ENCODE data around the gene USF3.

The USF3 gene

GRCh38 chr3:113663761-113664160 is 32.7 kb downstream of the USF3 start:
- H3K27ac ChIP-seq (ENCODE audit: low read depth, low read length, poor library complexity, severe bottlenecking) = no peak overlapping the region
- TF ChIP-seq, protein P1, sequence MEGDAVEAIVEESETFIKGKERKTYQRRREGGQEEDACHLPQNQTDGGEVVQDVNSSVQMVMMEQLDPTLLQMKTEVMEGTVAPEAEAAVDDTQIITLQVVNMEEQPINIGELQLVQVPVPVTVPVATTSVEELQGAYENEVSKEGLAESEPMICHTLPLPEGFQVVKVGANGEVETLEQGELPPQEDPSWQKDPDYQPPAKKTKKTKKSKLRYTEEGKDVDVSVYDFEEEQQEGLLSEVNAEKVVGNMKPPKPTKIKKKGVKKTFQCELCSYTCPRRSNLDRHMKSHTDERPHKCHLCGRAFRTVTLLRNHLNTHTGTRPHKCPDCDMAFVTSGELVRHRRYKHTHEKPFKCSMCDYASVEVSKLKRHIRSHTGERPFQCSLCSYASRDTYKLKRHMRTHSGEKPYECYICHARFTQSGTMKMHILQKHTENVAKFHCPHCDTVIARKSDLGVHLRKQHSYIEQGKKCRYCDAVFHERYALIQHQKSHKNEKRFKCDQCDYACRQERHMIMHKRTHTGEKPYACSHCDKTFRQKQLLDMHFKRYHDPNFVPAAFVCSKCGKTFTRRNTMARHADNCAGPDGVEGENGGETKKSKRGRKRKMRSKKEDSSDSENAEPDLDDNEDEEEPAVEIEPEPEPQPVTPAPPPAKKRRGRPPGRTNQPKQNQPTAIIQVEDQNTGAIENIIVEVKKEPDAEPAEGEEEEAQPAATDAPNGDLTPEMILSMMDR (IDR thresholded peaks at IDR 0.05; ENCODE audit: low read length) = no peak
- TF ChIP-seq EZH2 (IDR thresholded peaks at IDR 0.05; ENCODE audit: borderline replicate concordance, low read length) = no peak
- no peaks in the 10 kb centered on the region for H4K20me1 ChIP-seq (ENCODE audit: insufficient read depth, low read length)
- H2AFZ ChIP-seq (ENCODE audit: low read length) = no peak overlapping the region
- H3K27me3 ChIP-seq (ENCODE audit: insufficient read depth, low read length) = no peaks in the 10 kb centered on the region
- no peak overlapping the region for H3K9ac ChIP-seq (ENCODE audit: low read length)
- no peaks in the 10 kb centered on the region for H3F3A ChIP-seq (ENCODE audit: insufficient read depth, low read length)
- H3K4me3 ChIP-seq (ENCODE audit: low read depth, low read length, poor library complexity, severe bottlenecking) = no peak overlapping the region
- no peaks in the 10 kb centered on the region for H3K79me2 ChIP-seq (ENCODE audit: insufficient read depth, low read length)
- H3K36me3 ChIP-seq (ENCODE audit: insufficient read depth, low read length) = 0 out of 2 replicates have a peak, but pooled peaks cover 6% of the 10 kb centered on the region
- H3K9me2 ChIP-seq (ENCODE audit: low read depth, low read length) = no peaks in the 10 kb centered on the region
- H3K4me2 ChIP-seq (ENCODE audit: low read length) = no peak overlapping the region
- H3K9me3 ChIP-seq (ENCODE audit: low read length) = no peaks in the 10 kb centered on the region
- H3K4me1 ChIP-seq (ENCODE audit: insufficient read depth, low read length, severe bottlenecking) = peaks cover 47% of the 10 kb centered on the region

GRCh38 chr3:113663324-113663750 is 33.1 kb downstream of the USF3 start:
- no peak overlapping the region for H3K9ac ChIP-seq (ENCODE audit: low read length)
- H3K27ac ChIP-seq (ENCODE audit: low read depth, low read length, poor library complexity, severe bottlenecking) = no peak overlapping the region
- no peak overlapping the region for H2AFZ ChIP-seq (ENCODE audit: low read length)
- no peak overlapping the region for H3K4me2 ChIP-seq (ENCODE audit: low read length)
- H3F3A ChIP-seq (ENCODE audit: insufficient read depth, low read length) = no peaks in the 10 kb centered on the region
- H4K20me1 ChIP-seq (ENCODE audit: insufficient read depth, low read length) = no peaks in the 10 kb centered on the region
- no peaks in the 10 kb centered on the region for H3K9me3 ChIP-seq (ENCODE audit: low read length)
- H3K79me2 ChIP-seq (ENCODE audit: insufficient read depth, low read length) = no peaks in the 10 kb centered on the region
- peaks cover 47% of the 10 kb centered on the region for H3K4me1 ChIP-seq (ENCODE audit: insufficient read depth, low read length, severe bottlenecking)
- H3K27me3 ChIP-seq (ENCODE audit: insufficient read depth, low read length) = no peaks in the 10 kb centered on the region
- no peaks in the 10 kb centered on the region for H3K9me2 ChIP-seq (ENCODE audit: low read depth, low read length)
- no peak overlapping the region for H3K4me3 ChIP-seq (ENCODE audit: low read depth, low read length, poor library complexity, severe bottlenecking)
- no peak for TF ChIP-seq EZH2 (IDR thresholded peaks at IDR 0.05; ENCODE audit: borderline replicate concordance, low read length)
- TF ChIP-seq, protein P1 (IDR thresholded peaks at IDR 0.05; ENCODE audit: low read length) = no peak
- H3K36me3 ChIP-seq (ENCODE audit: insufficient read depth, low read length) = 0 out of 2 replicates have a peak, but pooled peaks cover 6% of the 10 kb centered on the region

GRCh38 chr3:113662824-113663223 is 33.6 kb downstream of the USF3 start:
- no peak overlapping the region for H3K27ac ChIP-seq (ENCODE audit: low read depth, low read length, poor library complexity, severe bottlenecking)

More at GRCh38 chr3:113662824-113663223, 33.6 kb downstream of the USF3 start:
- no peaks in the 10 kb centered on the region for H3K79me2 ChIP-seq (ENCODE audit: insufficient read depth, low read length)
- TF ChIP-seq, protein P1 (IDR thresholded peaks at IDR 0.05; ENCODE audit: low read length) = no peak
- no peak for TF ChIP-seq EZH2 (IDR thresholded peaks at IDR 0.05; ENCODE audit: borderline replicate concordance, low read length)
- H3K27me3 ChIP-seq (ENCODE audit: insufficient read depth, low read length) = no peaks in the 10 kb centered on the region
- no peaks in the 10 kb centered on the region for H3K9me3 ChIP-seq (ENCODE audit: low read length)
- H4K20me1 ChIP-seq (ENCODE audit: insufficient read depth, low read length) = no peaks in the 10 kb centered on the region
- no peak overlapping the region for H3K4me3 ChIP-seq (ENCODE audit: low read depth, low read length, poor library complexity, severe bottlenecking)
- peaks cover 45% of the 10 kb centered on the region for H3K4me1 ChIP-seq (ENCODE audit: insufficient read depth, low read length, severe bottlenecking)
- no peak overlapping the region for H2AFZ ChIP-seq (ENCODE audit: low read length)
- H3F3A ChIP-seq (ENCODE audit: insufficient read depth, low read length) = no peaks in the 10 kb centered on the region
- no peak overlapping the region for H3K4me2 ChIP-seq (ENCODE audit: low read length)
- H3K9ac ChIP-seq (ENCODE audit: low read length) = no peak overlapping the region
- H3K9me2 ChIP-seq (ENCODE audit: low read depth, low read length) = no peaks in the 10 kb centered on the region
- H3K36me3 ChIP-seq (ENCODE audit: insufficient read depth, low read length) = 0 out of 2 replicates have a peak, but pooled peaks cover 6% of the 10 kb centered on the region

All from OCI-LY1 (cell line).